Measurements from ENCODE around the gene TNC.

The TNC gene

DNA sequence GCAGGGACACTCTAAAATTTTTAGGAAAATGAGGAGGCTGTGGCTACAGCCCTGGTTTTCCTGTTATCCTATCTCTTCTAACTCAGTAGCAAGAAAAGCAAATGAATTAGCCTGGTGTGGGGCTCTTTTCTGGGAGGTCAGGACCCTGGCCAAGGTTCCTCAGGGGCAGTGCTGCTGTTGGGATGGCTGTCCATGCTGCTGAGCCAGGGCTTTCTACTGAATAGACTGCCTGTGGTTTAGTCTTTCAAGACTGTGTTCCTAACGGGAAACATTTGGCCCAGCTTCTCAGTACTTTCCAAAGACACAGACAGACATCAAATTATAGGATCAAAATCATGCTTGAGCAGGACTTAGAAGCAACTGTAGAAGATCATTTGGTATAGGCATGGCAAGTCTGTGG lies 18.1 kb downstream of the TNC start:
- TF ChIP-seq, protein P1, sequence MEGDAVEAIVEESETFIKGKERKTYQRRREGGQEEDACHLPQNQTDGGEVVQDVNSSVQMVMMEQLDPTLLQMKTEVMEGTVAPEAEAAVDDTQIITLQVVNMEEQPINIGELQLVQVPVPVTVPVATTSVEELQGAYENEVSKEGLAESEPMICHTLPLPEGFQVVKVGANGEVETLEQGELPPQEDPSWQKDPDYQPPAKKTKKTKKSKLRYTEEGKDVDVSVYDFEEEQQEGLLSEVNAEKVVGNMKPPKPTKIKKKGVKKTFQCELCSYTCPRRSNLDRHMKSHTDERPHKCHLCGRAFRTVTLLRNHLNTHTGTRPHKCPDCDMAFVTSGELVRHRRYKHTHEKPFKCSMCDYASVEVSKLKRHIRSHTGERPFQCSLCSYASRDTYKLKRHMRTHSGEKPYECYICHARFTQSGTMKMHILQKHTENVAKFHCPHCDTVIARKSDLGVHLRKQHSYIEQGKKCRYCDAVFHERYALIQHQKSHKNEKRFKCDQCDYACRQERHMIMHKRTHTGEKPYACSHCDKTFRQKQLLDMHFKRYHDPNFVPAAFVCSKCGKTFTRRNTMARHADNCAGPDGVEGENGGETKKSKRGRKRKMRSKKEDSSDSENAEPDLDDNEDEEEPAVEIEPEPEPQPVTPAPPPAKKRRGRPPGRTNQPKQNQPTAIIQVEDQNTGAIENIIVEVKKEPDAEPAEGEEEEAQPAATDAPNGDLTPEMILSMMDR (IDR thresholded peaks at IDR 0.05; ENCODE audit: control insufficient read depth, insufficient read depth, low read depth, low read length, missing control alignments): no peak
- DNase-seq (ENCODE audit: low read depth): no peak
- no peak overlapping the region for H3K4me3 ChIP-seq (ENCODE audit: control insufficient read depth, low read depth, low read length)

DNA sequence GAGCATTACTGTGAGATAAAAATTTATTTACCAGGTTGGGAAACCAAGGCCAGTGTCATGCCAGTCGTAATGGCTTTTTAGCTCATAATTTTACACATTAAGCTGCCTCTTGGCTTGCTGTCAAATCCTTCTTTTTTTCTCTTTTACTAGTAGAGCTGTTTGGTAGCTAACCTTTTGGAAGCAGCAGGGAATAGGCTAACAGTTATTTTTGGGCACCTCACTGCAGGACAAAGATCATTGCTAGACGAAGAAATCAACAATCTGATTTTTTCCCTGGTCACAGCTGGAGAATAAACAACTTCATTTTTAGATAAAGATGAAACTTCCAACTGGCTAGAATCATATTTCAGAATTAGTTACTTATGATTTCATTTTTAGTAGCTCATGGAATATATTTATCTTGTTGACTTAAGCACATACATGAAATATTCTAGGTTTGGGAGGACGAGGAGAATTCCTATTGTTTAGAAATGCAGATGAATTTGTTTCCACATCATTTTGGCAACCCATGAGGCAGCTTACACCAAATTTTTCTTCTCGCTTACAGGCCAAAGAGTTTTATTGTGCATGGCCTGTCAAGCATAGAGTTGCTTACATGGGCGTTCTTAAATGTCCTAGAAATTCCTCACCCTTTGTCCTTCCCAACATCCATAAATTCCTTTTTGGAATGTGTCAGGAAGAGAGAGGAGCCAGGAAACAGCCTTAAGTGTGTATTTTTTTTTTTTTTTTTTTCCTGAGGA lies 19.6 kb downstream of the TNC start:
- TF ChIP-seq, protein P1 (IDR thresholded peaks at IDR 0.05; ENCODE audit: control insufficient read depth, insufficient read depth, low read depth, low read length, missing control alignments): no peak
- no peak overlapping the region for H3K4me3 ChIP-seq (ENCODE audit: control insufficient read depth, low read depth, low read length)
- no peak for DNase-seq (ENCODE audit: low read depth)

DNA sequence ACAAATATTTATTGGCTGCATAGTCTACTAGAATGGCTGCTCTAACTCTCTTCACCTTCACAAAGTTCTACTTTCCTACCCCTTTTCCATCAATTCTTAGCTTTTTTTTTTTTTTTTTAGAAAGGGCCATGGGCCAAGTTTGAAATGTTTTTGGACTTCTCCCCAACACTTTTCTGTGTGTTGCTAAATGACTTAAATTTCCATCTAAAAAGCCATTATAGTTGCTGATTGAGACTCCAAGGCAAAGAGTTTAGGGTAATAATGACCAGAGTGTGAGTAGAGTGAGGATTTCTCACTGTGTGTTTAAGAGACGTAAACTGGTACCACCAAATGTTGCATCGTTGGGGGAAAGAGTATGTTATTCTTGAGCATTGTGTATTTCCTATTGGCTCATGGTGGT lies 24.4 kb downstream of the TNC start:
- no peak for DNase-seq (ENCODE audit: low read depth)
- H3K4me3 ChIP-seq (ENCODE audit: control insufficient read depth, low read depth, low read length): no peak overlapping the region
- TF ChIP-seq, protein P1 (IDR thresholded peaks at IDR 0.05; ENCODE audit: control insufficient read depth, insufficient read depth, low read depth, low read length, missing control alignments): no peak

DNA sequence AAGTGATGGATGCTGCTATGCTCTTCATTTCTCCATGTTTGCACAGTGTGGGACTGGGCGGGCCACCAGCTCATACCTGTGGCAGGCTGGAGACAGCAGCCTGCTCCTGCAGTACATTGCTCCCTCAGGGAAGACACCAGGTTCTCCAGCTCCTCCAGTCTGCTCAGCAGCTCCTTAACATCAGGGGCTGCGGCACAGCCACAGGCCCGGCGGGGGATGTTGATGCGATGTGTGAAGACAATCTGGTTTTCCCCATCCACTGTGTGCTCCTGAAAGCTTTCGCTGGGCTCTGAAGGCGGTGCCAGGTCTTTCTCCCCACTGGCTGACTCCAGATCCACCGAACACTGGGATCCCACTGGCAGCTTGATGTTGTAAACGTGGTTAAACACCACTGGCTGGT lies 27.5 kb downstream of the TNC start:
- H3K4me3 ChIP-seq (ENCODE audit: control insufficient read depth, low read depth, low read length): no peak overlapping the region
- no peak for DNase-seq (ENCODE audit: low read depth)
- TF ChIP-seq, protein P1 (IDR thresholded peaks at IDR 0.05; ENCODE audit: control insufficient read depth, insufficient read depth, low read depth, low read length, missing control alignments): no peak

DNA sequence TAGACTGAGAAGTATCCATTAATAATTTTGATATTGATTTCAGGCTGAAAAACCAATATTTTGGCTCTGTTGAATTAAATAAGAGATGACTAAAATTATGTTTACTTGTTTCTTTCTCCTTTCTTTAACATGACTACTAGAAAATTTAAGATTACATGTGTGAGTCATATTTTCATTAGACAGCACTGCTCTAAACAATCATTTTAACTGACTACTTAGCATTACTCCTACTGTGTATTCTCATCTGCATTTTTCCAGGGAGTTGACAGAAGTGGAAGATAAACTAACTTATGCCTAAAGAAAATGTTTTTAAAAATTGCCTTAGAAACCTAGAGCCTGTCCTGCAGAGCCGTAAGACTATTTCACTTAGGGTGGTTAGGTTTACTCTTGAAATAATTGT lies 29.1 kb downstream of the TNC start:
- no peak for DNase-seq (ENCODE audit: low read depth)
- no peak overlapping the region for H3K4me3 ChIP-seq (ENCODE audit: control insufficient read depth, low read depth, low read length)
- TF ChIP-seq, protein P1 (IDR thresholded peaks at IDR 0.05; ENCODE audit: control insufficient read depth, insufficient read depth, low read depth, low read length, missing control alignments): no peak

DNA sequence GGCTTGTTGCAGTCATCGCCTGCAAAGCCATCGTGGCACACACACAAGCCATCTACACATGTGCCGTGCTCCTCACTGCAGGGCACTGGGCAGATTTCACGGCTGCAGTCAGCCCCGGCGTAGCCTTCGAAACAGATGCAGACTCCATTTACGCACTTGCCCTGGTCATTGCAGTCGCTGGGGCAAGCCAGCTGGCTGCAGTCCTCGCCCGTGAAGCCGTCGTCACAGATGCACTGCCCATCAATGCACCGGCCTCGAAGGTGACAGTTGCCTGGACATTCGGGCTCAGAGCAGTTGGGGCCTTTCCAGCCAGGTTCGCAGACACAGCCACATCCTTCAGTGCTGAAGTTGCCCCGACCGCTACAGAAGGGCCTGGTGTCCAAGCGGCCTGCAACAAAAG lies 31.1 kb downstream of the TNC start:
- TF ChIP-seq, protein P1 (IDR thresholded peaks at IDR 0.05; ENCODE audit: control insufficient read depth, insufficient read depth, low read depth, low read length, missing control alignments): no peak
- H3K4me3 ChIP-seq (ENCODE audit: control insufficient read depth, low read depth, low read length): no peak overlapping the region
- DNase-seq (ENCODE audit: low read depth): no peak
